Loucy (cell line): ENCODE results near the gene GPR78.

Experiments used
- H2AFZ ChIP-seq: fragments of 200-600 bp; sonication (generic); 2 replicates; pipeline ENCODE4 v1.6.0; 2016; ENCODE audit warnings: antibody characterized with exemption, mild to moderate bottlenecking, low read length, moderate library complexity
- H3F3A ChIP-seq: fragments of 200-600 bp; 2 replicates; pipeline ENCODE4 v1.6.0; 2016; ENCODE audit warnings: antibody characterized with exemption, low read depth, mild to moderate bottlenecking
- H3K27me3 ChIP-seq: fragments of 200-600 bp; sonication (generic); 2 replicates; pipeline ENCODE4 v1.6.1; 2014; ENCODE audit warnings: low read length, mild to moderate bottlenecking; ENCODE audit not compliant: insufficient read depth, poor library complexity, severe bottlenecking
- H3K36me3 ChIP-seq: fragments of 200-600 bp; sonication (generic); 2 replicates; pipeline ENCODE4 v1.6.1; 2016; ENCODE audit warnings: low read length; ENCODE audit not compliant: insufficient read depth
- H3K4me1 ChIP-seq: fragments of 200-600 bp; sonication (generic); 2 replicates; pipeline ENCODE4 v1.5.1; 2014; ENCODE audit warnings: low read length, mild to moderate bottlenecking; ENCODE audit not compliant: insufficient read depth, poor library complexity, severe bottlenecking
- H3K4me2 ChIP-seq: fragments of 200-600 bp; sonication (generic); 2 replicates; pipeline ENCODE4 v1.6.0; 2014; ENCODE audit warnings: antibody characterized with exemption, low read length, low read depth, mild to moderate bottlenecking; ENCODE audit not compliant: poor library complexity, severe bottlenecking
- H3K4me3 ChIP-seq: fragments of 200-600 bp; sonication (generic); 2 replicates; pipeline ENCODE4 v1.5.1; 2014; ENCODE audit warnings: low read length, mild to moderate bottlenecking, mixed read lengths; ENCODE audit not compliant: poor library complexity, severe bottlenecking
- H3K79me2 ChIP-seq: fragments of 200-600 bp; sonication (generic); 2 replicates; pipeline ENCODE4 v1.6.1; 2014; ENCODE audit warnings: low read length; ENCODE audit not compliant: insufficient read depth
- H3K9ac ChIP-seq: fragments of 200-600 bp; sonication (generic); 2 replicates; pipeline ENCODE4 v1.6.0; 2014; ENCODE audit warnings: mild to moderate bottlenecking, low read depth, low read length, moderate library complexity; ENCODE audit not compliant: poor library complexity, severe bottlenecking
- H3K9me2 ChIP-seq: fragments of 200-600 bp; sonication (generic); replicated peaks from 2 replicates; pipeline ENCODE4 v1.6.1; 2016; ENCODE audit warnings: low read depth, low read length, mixed read lengths
- H3K9me3 ChIP-seq: fragments of 200-600 bp; sonication (generic); 2 replicates; pipeline ENCODE4 v1.6.1; 2014; ENCODE audit warnings: mild to moderate bottlenecking, antibody characterized with exemption, low read length, low read depth; ENCODE audit not compliant: insufficient read depth
- H4K20me1 ChIP-seq: fragments of 200-600 bp; sonication (generic); 2 replicates; pipeline ENCODE4 v1.6.0; 2014; ENCODE audit warnings: antibody characterized with exemption, low read length, mild to moderate bottlenecking; ENCODE audit not compliant: insufficient read depth, poor library complexity, severe bottlenecking
- EZH2phosphoT487 ChIP-seq: fragments of 200-600 bp; IDR thresholded peaks from 2 replicates; pipeline ENCODE4 v1.6.1; 2018; ENCODE audit warnings: antibody characterized with exemption, mild to moderate bottlenecking, moderate library complexity, borderline replicate concordance
- TF ChIP-seq, protein P1 (sequence below): fragments of 200-600 bp; sonication (generic); conservative IDR thresholded peaks from 2 replicates; pipeline ENCODE4 v1.5.1; 2014; ENCODE audit warnings: mild to moderate bottlenecking, antibody characterized with exemption, low read length

Gene GPR78

DNA sequence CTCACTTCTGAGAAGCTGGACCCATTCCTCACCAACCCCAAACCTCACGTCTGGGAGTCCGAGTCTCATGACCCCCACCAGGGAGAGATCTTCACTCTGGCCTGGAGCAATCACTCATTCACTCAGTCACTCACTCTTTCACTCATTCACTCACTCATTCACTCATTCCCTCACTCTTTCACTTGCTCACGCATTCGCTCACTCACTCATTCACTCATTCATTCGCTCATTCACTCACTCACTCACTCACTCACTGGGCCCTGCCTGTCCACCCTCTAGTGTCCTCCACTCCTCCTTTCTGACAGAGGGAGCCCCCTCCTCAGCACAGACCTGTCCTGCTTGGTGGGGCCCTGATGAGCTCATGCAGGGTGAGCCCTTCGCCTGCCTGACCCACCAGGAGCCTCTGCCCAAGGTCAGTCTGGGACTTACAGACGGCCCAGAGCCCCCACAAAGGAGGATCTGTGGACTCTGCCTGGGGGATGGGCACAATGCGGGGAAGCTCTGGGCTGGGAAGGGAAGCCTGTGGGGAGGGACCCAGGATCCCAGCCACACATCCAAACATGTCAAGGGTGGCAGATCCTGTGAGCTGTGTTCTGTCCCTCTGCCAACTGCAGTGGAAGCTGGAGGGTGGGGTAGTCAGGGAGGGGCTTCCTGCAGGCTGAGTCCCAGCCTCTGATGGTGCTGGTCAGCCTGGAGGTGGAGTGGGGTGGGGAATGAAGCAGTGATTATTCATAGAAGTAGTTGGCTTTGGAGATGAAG lies 30.8 kb downstream of the GPR78 start:
- no peaks in the 10 kb centered on the region for H3K9me2 ChIP-seq
- H3K9me3 ChIP-seq: peaks cover 2% of the 10 kb centered on the region; the same call in 1 of the 2 replicates
- no peaks in the 10 kb centered on the region for H3F3A ChIP-seq
- TF ChIP-seq, protein P1, sequence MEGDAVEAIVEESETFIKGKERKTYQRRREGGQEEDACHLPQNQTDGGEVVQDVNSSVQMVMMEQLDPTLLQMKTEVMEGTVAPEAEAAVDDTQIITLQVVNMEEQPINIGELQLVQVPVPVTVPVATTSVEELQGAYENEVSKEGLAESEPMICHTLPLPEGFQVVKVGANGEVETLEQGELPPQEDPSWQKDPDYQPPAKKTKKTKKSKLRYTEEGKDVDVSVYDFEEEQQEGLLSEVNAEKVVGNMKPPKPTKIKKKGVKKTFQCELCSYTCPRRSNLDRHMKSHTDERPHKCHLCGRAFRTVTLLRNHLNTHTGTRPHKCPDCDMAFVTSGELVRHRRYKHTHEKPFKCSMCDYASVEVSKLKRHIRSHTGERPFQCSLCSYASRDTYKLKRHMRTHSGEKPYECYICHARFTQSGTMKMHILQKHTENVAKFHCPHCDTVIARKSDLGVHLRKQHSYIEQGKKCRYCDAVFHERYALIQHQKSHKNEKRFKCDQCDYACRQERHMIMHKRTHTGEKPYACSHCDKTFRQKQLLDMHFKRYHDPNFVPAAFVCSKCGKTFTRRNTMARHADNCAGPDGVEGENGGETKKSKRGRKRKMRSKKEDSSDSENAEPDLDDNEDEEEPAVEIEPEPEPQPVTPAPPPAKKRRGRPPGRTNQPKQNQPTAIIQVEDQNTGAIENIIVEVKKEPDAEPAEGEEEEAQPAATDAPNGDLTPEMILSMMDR: no peak
- no peaks in the 10 kb centered on the region for H3K36me3 ChIP-seq
- no peak overlapping the region for H3K9ac ChIP-seq
- H3K27me3 ChIP-seq: no peaks in the 10 kb centered on the region
- no peak overlapping the region for H3K4me2 ChIP-seq
- no peak overlapping the region for H3K4me3 ChIP-seq
- no peaks in the 10 kb centered on the region for H3K4me1 ChIP-seq
- H4K20me1 ChIP-seq: no peaks in the 10 kb centered on the region
- H3K79me2 ChIP-seq: no peaks in the 10 kb centered on the region
- no peak overlapping the region for H2AFZ ChIP-seq

- Histone ChIP-seq H4K20me1 (no peaks in the 10 kb centered on the region), H3F3A (no peaks in the 10 kb centered on the region), H3K79me2 (no peaks in the 10 kb centered on the region), H3K9me2 (no peaks in the 10 kb centered on the region), H3K36me3 (no peaks in the 10 kb centered on the region), H3K4me1 (no peaks in the 10 kb centered on the region), H3K9me3 (peaks cover 5% of the 10 kb centered on the region; the same call in 1 of the 2 replicates), H3K4me2 (no peak overlapping the region), H3K9ac (no peak overlapping the region), H2AFZ (no peak overlapping the region), H3K4me3 (no peak overlapping the region), H3K27me3 (no peaks in the 10 kb centered on the region)
- TF ChIP-seq EZH2phosphoT487: no peak
- TF ChIP-seq, protein P1: no peak
Observed at GRCh38 chr4:8612646-8613045, 32.5 kb downstream of the GPR78 start.

GRCh38 chr4:8613421-8614364 lies 33.5 kb downstream of the GPR78 start:
- H3K4me3 ChIP-seq: no peak overlapping the region
- no peaks in the 10 kb centered on the region for H4K20me1 ChIP-seq
- no peak for TF ChIP-seq EZH2phosphoT487
- TF ChIP-seq, protein P1: no peak
- no peaks in the 10 kb centered on the region for H3K4me1 ChIP-seq
- H2AFZ ChIP-seq: no peak overlapping the region
- H3K36me3 ChIP-seq: no peaks in the 10 kb centered on the region
- H3K27me3 ChIP-seq: no peaks in the 10 kb centered on the region
- no peaks in the 10 kb centered on the region for H3F3A ChIP-seq
- no peak overlapping the region for H3K4me2 ChIP-seq
- no peaks in the 10 kb centered on the region for H3K9me2 ChIP-seq
- no peak overlapping the region for H3K9ac ChIP-seq
- peaks cover 8% of the 10 kb centered on the region; the same call in 1 of the 2 replicates for H3K9me3 ChIP-seq
- H3K79me2 ChIP-seq: no peaks in the 10 kb centered on the region
